GM21367 (cell line): ENCODE measurements around the gene IRF9.
"Not testable (repeated sequence)": the region's sequence is repeated elsewhere in the genome, so short reads cannot be mapped to it uniquely, and the experiment has no call there.

ENCODE experiments used
- ATAC-seq: cut with Tn5 transposase; IDR thresholded peaks from one replicate; pipeline ENCODE4 v1.9.1; 2021; ENCODE audit not compliant: unreplicated experiment

Gene IRF9

GRCh38 chr14:24190416-24190815, 29.4 kb downstream of the IRF9 start:
- ATAC-seq = no peak

- ATAC-seq = no peak
Measured at GRCh38 chr14:24192933-24193332, 31.9 kb downstream of the IRF9 start.

- no peak for ATAC-seq
Measured at GRCh38 chr14:24194186-24194872, 33.3 kb downstream of the IRF9 start.

GRCh38 chr14:24194873-24195185, 33.8 kb downstream of the IRF9 start:
- no peak for ATAC-seq

GRCh38 chr14:24195186-24196070, 34.4 kb downstream of the IRF9 start, which contains the start of gene TM9SF1:
TSS of gene TM9SF1 (minus strand) at chr14:24195441. CDS start at chr14:24195019, 422 bp downstream.
- ATAC-seq = peak; percentile 82

GRCh38 chr14:24196071-24197055, 35.3 kb downstream of the IRF9 start:
- no peak for ATAC-seq

- ATAC-seq = no peak
Measured at GRCh38 chr14:24197056-24197450, 36.0 kb downstream of the IRF9 start.

GRCh38 chr14:24198814-24199524, 37.9 kb downstream of the IRF9 start:
- no peak for ATAC-seq

- not testable (repeated sequence) for ATAC-seq
Measured at GRCh38 chr14:24202538-24202937, 41.5 kb downstream of the IRF9 start.

GRCh38 chr14:24203249-24203886, 42.3 kb downstream of the IRF9 start:
- not testable (repeated sequence) for ATAC-seq

- ATAC-seq = no peak
Measured at GRCh38 chr14:24204163-24205146, 43.4 kb downstream of the IRF9 start.

- no peak for ATAC-seq
Measured at GRCh38 chr14:24206260-24207103, 45.4 kb downstream of the IRF9 start.

- ATAC-seq = no peak
Measured at GRCh38 chr14:24207104-24207551, 46.1 kb downstream of the IRF9 start.

GRCh38 chr14:24207625-24208024, 46.6 kb downstream of the IRF9 start:
- no peak for ATAC-seq

GRCh38 chr14:24211311-24211710, 50.2 kb downstream of the IRF9 start:
- no peak for ATAC-seq

- peak; percentile 62 for ATAC-seq
Measured at GRCh38 chr14:24212924-24213865, 52.1 kb downstream of the IRF9 start, which contains the start of gene CHMP4A. TSS of gene CHMP4A (minus strand) at chr14:24213488. CDS start at chr14:24213439, 49 bp downstream.
